Measurements from ENCODE around the gene UCMA.

Gene UCMA

DNA sequence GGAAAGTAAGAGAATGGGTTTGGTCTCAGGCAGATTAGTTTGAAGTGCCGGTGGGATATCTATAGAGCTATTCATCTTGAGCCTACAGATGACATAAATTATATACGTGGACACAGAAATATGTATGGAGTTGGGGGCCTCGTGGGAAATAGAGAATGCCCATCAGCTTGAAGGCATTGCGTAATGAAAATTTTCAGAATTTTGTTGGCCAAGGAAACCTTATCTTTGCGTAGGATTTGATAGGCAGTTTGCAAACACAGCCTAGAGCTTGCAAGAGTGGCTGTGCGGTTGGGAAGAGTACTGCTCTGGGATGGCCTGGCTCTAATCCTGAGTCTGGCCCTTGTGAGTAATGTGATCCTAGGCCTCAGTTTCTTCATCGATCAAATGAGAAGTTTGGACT lies 40.5 kb downstream of the UCMA start:
- H2AFZ ChIP-seq (ENCODE audit: low read depth), result no peak overlapping the region
- peaks cover 4% of the 10 kb centered on the region; the same call in 1 of the 2 replicates for H3K36me3 ChIP-seq (ENCODE audit: insufficient read depth)
- no peaks in the 10 kb centered on the region for H3K4me1 ChIP-seq (ENCODE audit: low read depth, poor library complexity, severe bottlenecking)
- H3K27me3 ChIP-seq (ENCODE audit: insufficient read depth, low read depth), result no peaks in the 10 kb centered on the region
- H4K20me1 ChIP-seq (ENCODE audit: insufficient read depth), result no peaks in the 10 kb centered on the region
- no peak overlapping the region for H3K4me3 ChIP-seq (IDR thresholded peaks at IDR 0.05; ENCODE audit: insufficient read depth, low read depth, low read length)
- H3K27ac ChIP-seq, result no peak overlapping the region
- no peak for TF ChIP-seq CTCF (conservative IDR thresholded peaks at IDR 0.05; ENCODE audit: low read depth, low read length)
- no peak overlapping the region for H3K9ac ChIP-seq
- H3K4me2 ChIP-seq, result no peak overlapping the region
- H3K79me2 ChIP-seq (ENCODE audit: insufficient read depth, low read depth), result no peaks in the 10 kb centered on the region

DNA sequence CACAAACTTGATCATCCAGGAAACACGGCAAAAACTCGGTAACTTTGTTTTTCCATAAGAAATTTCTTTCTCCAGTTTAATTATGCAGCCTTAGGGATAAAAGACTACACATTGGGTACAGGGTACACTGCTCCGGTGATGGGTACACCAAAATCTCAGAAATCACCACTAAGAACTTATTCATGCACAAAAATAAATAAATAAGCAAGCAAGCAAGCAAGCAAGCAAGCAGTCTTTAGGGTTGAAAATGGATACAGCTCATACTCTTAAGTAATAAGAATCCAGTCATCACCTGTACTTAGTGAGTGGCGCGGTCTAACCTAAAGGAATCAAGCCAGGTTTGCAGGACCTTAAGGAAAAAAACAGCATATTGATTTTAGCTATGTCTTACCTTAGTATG lies 42.8 kb downstream of the UCMA start:
- Histone ChIP-seq H3K27ac (no peak overlapping the region), H3K4me1 (ENCODE audit: low read depth, poor library complexity, severe bottlenecking) (no peaks in the 10 kb centered on the region), H3K36me3 (ENCODE audit: insufficient read depth) (peaks cover 12% of the 10 kb centered on the region; the same call in 1 of the 2 replicates), H4K20me1 (ENCODE audit: insufficient read depth) (no peaks in the 10 kb centered on the region), H3K9ac (no peak overlapping the region), H3K79me2 (ENCODE audit: insufficient read depth, low read depth) (no peaks in the 10 kb centered on the region), H3K4me2 (no peak overlapping the region), H3K4me3 (IDR thresholded peaks at IDR 0.05; ENCODE audit: insufficient read depth, low read depth, low read length) (no peak overlapping the region), H3K27me3 (ENCODE audit: insufficient read depth, low read depth) (no peaks in the 10 kb centered on the region), H2AFZ (ENCODE audit: low read depth) (no peak overlapping the region)
- TF ChIP-seq CTCF (conservative IDR thresholded peaks at IDR 0.05; ENCODE audit: low read depth, low read length), result no peak

- Histone ChIP-seq H4K20me1 (ENCODE audit: insufficient read depth) (no peaks in the 10 kb centered on the region), H2AFZ (ENCODE audit: low read depth) (no peak overlapping the region), H3K27me3 (ENCODE audit: insufficient read depth, low read depth) (no peaks in the 10 kb centered on the region), H3K36me3 (ENCODE audit: insufficient read depth) (peaks cover 18% of the 10 kb centered on the region; the same call in 1 of the 2 replicates), H3K4me2 (no peak overlapping the region), H3K4me1 (ENCODE audit: low read depth, poor library complexity, severe bottlenecking) (no peaks in the 10 kb centered on the region), H3K27ac (no peak overlapping the region), H3K9ac (no peak overlapping the region), H3K79me2 (ENCODE audit: insufficient read depth, low read depth) (no peaks in the 10 kb centered on the region), H3K4me3 (IDR thresholded peaks at IDR 0.05; ENCODE audit: insufficient read depth, low read depth, low read length) (no peak overlapping the region)
- TF ChIP-seq CTCF (conservative IDR thresholded peaks at IDR 0.05; ENCODE audit: low read depth, low read length), result no peak
These were observed 43.4 kb downstream of the UCMA start for GRCh38 chr10:13190816-13191215.

DNA sequence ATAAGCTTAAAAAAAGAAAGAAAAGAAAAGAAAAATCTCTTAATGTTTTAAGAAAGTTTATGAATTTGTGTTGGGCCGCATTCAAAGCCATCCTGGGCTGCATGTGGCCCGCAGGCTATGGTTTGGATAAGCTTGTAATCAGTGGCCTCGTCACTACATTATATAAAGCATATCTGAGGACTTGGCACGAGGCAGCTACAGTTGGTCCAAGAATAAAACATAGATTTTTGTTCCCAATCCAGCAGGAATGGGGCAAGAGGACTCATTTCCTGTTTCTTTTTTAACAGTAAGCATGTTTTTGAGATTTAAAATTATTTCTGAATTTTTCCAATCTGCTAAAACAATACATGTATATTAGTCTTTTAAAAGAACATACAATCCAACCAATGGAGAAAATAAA lies 44.2 kb downstream of the UCMA start:
- H3K4me3 ChIP-seq (IDR thresholded peaks at IDR 0.05; ENCODE audit: insufficient read depth, low read depth, low read length), result no peak overlapping the region
- no peak overlapping the region for H3K27ac ChIP-seq
- H3K27me3 ChIP-seq (ENCODE audit: insufficient read depth, low read depth), result no peaks in the 10 kb centered on the region
- no peaks in the 10 kb centered on the region for H4K20me1 ChIP-seq (ENCODE audit: insufficient read depth)
- no peak for TF ChIP-seq CTCF (conservative IDR thresholded peaks at IDR 0.05; ENCODE audit: low read depth, low read length)
- no peak overlapping the region for H3K9ac ChIP-seq
- H3K4me2 ChIP-seq, result no peak overlapping the region
- no peak overlapping the region for H2AFZ ChIP-seq (ENCODE audit: low read depth)
- no peaks in the 10 kb centered on the region for H3K79me2 ChIP-seq (ENCODE audit: insufficient read depth, low read depth)
- H3K36me3 ChIP-seq (ENCODE audit: insufficient read depth), result peaks cover 21% of the 10 kb centered on the region; the same call in 1 of the 2 replicates
- H3K4me1 ChIP-seq (ENCODE audit: low read depth, poor library complexity, severe bottlenecking), result no peaks in the 10 kb centered on the region

All from KMS-11 (cell line).